Psoas muscle (tissue), 8 donors: ENCODE data around the gene ATL1. TPM values are rescaled to one million over a fixed set of nuclear protein-coding genes. Genes with fewer than 3 reads are reported as not detected.
A peak's percentile ranks its signal among the peaks of the same experiment; 100 is the strongest.

Experiments
- ATAC-seq, 4 donors: fragments of 200-7000 bp; cut with Tn5 transposase; one replicate each; pipeline ENCODE4 v1.9.1; 2020; ENCODE audit warnings: moderate library complexity in 3 of 4, mild to moderate bottlenecking in 2 of 4
- DNase-seq, 2 donors: peaks; one replicate each; pipeline ENCODE4 v3.0.0-alpha.2; 2020
- H3K27ac ChIP-seq: fragments of 200-600 bp; one replicate; pipeline ENCODE4 v1.8.0; 2022
- H3K27me3 ChIP-seq, 3 donors: fragments of 200-600 bp in 1 of 3; one replicate each; pipeline versions ENCODE4 v1.6.1 to v1.8.0; 2013 to 2022; ENCODE audit warnings: low read length in 2 of 3, mild to moderate bottlenecking in 2 of 3, moderate library complexity in 1 of 3; ENCODE audit not compliant: insufficient read depth in 3 of 3
- H3K36me3 ChIP-seq, 2 donors: fragments of 200-600 bp in 1 of 2; one replicate each; pipeline versions ENCODE4 v1.6.1 to v1.8.0; 2013 to 2022; ENCODE audit warnings: low read depth in 1 of 2, mild to moderate bottlenecking in 1 of 2, moderate library complexity in 1 of 2; ENCODE audit not compliant: insufficient read depth in 1 of 2
- H3K4me1 ChIP-seq: fragments of 200-600 bp; one replicate; pipeline ENCODE4 v1.8.0; 2022
- H3K4me3 ChIP-seq: fragments of 200-600 bp; one replicate; pipeline ENCODE4 v1.8.0; 2022; ENCODE audit warnings: mild to moderate bottlenecking
- H3K9me3 ChIP-seq: fragments of 200-600 bp; one replicate; pipeline ENCODE4 v1.8.0; 2022
- WGBS, 3 donors: extraction: QIAGEN DNeasy Blood & Tissue Kit; methylation state at CpG; one replicate each; pipeline versions ENCODE4 v1.1.6 to v1.1.7; 2013; 5-methylcytosine and 5-hydroxymethylcytosine counted together
- intact Hi-C, 2 donors: fragments of 100-400 bp; cut with DNase I; formaldehyde crosslinking; loops; one replicate each; pipeline versions ENCODE4 v1.11.0 to v1.14.2; 2022
- long read RNA-seq, 2 donors: library from polyadenylated mRNA; unstranded; transcript quantifications; one replicate each; pipeline ENCODE4 v2.0.0, GENCODE V29; 2021
- polyA plus RNA-seq, 3 donors: library from polyadenylated mRNA; stranded (reverse); fragments of 200-250 nt; gene quantifications; one replicate each; pipeline ENCODE4 v1.2.3, GENCODE V29; 2013
- total RNA-seq, 4 donors: library from RNA; stranded (reverse); fragmentation: NEBNext Ultra II Directional in 2 of 4; extraction: Animal tissue kit (Norgen Biotek cat#: 25700) in 2 of 4; gene quantifications; one replicate each; pipeline versions ENCODE4 v1.2.1 to v1.2.4, GENCODE V29; 2021 to 2023
- TF ChIP-seq, protein P1 (sequence below): fragments of 200-600 bp; IDR thresholded peaks from one replicate; pipeline ENCODE4 v1.8.0; 2022; ENCODE audit warnings: antibody characterized with exemption
- donor health status: healthy with polysubstance abuse.
- donor health status: DM: no; HTN: no; CAD: no; lungs with moderate emphysema.
- donor health status: Bipolar disorder and iron deficiency.
- donor health status: healthy.
- donor health status: DM: yes; HTN: yes; CAD: no.
- donor health status: DM: no; HTN: no; CAD: no.
- donor health status: DM: no; HTN: no; CAD: no.
- donor health status: DM: yes; HTN: yes; CAD: no.

ATL1 gene
- total RNA-seq (1 to 10 TPM in 1 of 4 donors, under 1 TPM in 3; 0.48 to 1.4 (median 0.73) TPM), polyA plus RNA-seq (under 1 TPM; 0.43 to 0.94 (median 0.44) TPM)
- long read RNA-seq, donor 1, partial matches to known transcripts, result 0 of 1 reads
- long read RNA-seq, donor 1, other reads (novel, unspliced or antisense), result 1 of 1 reads
- long read RNA-seq, donor 2, partial matches to known transcripts, result 4 of 7 reads
- long read RNA-seq, donor 2, other reads (novel, unspliced or antisense), result 3 of 7 reads

- H3K4me3 ChIP-seq, result peak within 1 kb of the TSS; percentile 86
- TF ChIP-seq, protein P1, sequence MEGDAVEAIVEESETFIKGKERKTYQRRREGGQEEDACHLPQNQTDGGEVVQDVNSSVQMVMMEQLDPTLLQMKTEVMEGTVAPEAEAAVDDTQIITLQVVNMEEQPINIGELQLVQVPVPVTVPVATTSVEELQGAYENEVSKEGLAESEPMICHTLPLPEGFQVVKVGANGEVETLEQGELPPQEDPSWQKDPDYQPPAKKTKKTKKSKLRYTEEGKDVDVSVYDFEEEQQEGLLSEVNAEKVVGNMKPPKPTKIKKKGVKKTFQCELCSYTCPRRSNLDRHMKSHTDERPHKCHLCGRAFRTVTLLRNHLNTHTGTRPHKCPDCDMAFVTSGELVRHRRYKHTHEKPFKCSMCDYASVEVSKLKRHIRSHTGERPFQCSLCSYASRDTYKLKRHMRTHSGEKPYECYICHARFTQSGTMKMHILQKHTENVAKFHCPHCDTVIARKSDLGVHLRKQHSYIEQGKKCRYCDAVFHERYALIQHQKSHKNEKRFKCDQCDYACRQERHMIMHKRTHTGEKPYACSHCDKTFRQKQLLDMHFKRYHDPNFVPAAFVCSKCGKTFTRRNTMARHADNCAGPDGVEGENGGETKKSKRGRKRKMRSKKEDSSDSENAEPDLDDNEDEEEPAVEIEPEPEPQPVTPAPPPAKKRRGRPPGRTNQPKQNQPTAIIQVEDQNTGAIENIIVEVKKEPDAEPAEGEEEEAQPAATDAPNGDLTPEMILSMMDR, result no peak
- H3K27ac ChIP-seq, result peak within 1 kb of the TSS; percentile 68
- DNase-seq (peak; percentile 77 to 86), ATAC-seq (peak; percentile 76 to 91 (median 85))
- peaks cover 9% of the 10 kb centered on the region for H3K4me1 ChIP-seq
- H3K9me3 ChIP-seq, result no peaks in the 10 kb centered on the region
- H3K27me3 ChIP-seq, result peaks cover 0 to 54% (median 2%) of the 10 kb centered on the region in 3 donors
- intact Hi-C loops, result no loop called here
- no peaks in the 10 kb centered on the region for H3K36me3 ChIP-seq
- WGBS, 3 donors, result 0 to 1% (median 0%) methylated on average over 45 to 66 of the region's 66 CpGs
Observed at GRCh38 chr14:50559990-50560930, at the start of gene ATL1. Gene ATL1 (plus strand): TSS chr14:50560145. CDS start chr14:50560266, 121 bp downstream.

DNA sequence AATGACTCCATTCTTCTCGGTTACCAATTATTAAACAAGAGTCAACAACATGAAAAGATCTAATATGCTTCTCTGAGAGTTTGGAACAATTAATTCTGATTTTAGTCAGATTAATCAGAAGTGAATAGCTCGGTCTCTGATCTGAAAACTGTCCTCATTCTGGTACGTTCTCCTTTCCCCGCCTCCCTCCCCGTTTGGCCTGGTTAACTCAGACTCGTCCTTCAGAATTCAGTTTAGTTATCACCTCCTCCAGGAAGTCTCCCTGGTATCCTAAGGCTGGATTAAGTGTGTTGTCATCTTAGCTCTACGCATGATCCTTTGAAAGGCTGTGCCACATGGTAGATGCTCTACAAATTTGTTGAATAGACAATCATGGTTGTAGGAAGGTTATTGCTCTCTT is 49.8 kb upstream of the ATL1 start:
- H3K4me3 ChIP-seq, result no peak overlapping the region
- intact Hi-C loops, result no loop called here
- H3K27me3 ChIP-seq, result no peaks in the 10 kb centered on the region
- no peak overlapping the region for H3K27ac ChIP-seq
- TF ChIP-seq, protein P1, result no peak
- 89 to 91% (median 91%) methylated on average over 7 of the region's 7 CpGs for WGBS, 3 donors
- no peaks in the 10 kb centered on the region for H3K36me3 ChIP-seq
- DNase-seq, result no peak
- ATAC-seq, result no peak
- peaks cover 4% of the 10 kb centered on the region for H3K4me1 ChIP-seq
- no peaks in the 10 kb centered on the region for H3K9me3 ChIP-seq

GRCh38 chr14:50512463-50512862 is 47.5 kb upstream of the ATL1 start:
- intact Hi-C loops, result no loop called here
- Histone ChIP-seq H3K36me3 (no peaks in the 10 kb centered on the region), H3K4me1 (peaks cover 4% of the 10 kb centered on the region), H3K27ac (no peak overlapping the region), H3K4me3 (no peak overlapping the region), H3K9me3 (no peaks in the 10 kb centered on the region), H3K27me3 (no peaks in the 10 kb centered on the region)
- ATAC-seq (no peak), DNase-seq (no peak)
- 92 to 96% (median 92%) methylated on average over 4 of the region's 4 CpGs for WGBS, 3 donors
- TF ChIP-seq, protein P1, result no peak

DNA sequence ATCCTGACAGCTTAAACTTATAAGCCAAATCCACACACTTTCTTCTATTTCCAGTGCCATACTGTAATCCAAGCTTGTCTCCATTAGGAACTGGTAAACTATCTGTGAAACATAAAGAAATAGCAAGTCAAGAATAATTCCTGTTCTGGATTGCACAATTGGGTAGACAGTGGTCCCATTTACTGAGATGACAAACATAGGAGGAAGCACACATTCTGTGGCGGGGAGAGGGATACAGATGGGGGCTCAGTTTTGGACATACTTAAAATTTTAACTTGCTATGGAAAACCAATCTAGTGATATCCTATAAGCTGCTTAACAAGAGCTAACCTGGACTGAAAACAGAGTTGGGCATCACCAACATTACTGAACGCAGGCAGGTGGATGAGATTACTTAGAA is 43.9 kb upstream of the ATL1 start:
- H3K4me3 ChIP-seq, result no peak overlapping the region
- TF ChIP-seq, protein P1, result no peak

More for the DNA sequence above, 43.9 kb upstream of the ATL1 start:
- no peaks in the 10 kb centered on the region for H3K9me3 ChIP-seq
- H3K36me3 ChIP-seq, result no peaks in the 10 kb centered on the region
- no peak for ATAC-seq
- H3K27me3 ChIP-seq, result no peaks in the 10 kb centered on the region
- WGBS, 3 donors, result 94 to 98% (median 98%) methylated on average over 2 of the region's 2 CpGs
- H3K27ac ChIP-seq, result no peak overlapping the region
- peaks cover 1% of the 10 kb centered on the region for H3K4me1 ChIP-seq
- intact Hi-C loops, result no loop called here
- no peak for DNase-seq
